Measurements from ENCODE around the gene FBXO27. TPM values are rescaled to one million over a fixed set of nuclear protein-coding genes. Genes with fewer than 3 reads are reported as not detected.

The FBXO27 gene
- total RNA-seq, 2 donors from 2014 or later, result 5.1 to 7.2 TPM

GRCh38 chr19:39052243-39052746, 19.9 kb upstream of the FBXO27 start:
- Histone ChIP-seq H3K4me1 (no peaks in the 10 kb centered on the region), H3K27ac (no peak overlapping the region), H3K9me3 (peaks cover 0 to 4% of the 10 kb centered on the region in 2 donors), H3K36me3 (no peaks in the 10 kb centered on the region), H3K4me3 (no peak overlapping the region), H3K27me3 (no peaks in the 10 kb centered on the region)
- TF ChIP-seq CTCF (IDR thresholded peaks at IDR 0.05), result peak; percentile 50 to 77
- DNase-seq (ENCODE audit: low spot score), result peak; percentile 64

GRCh38 chr19:39047073-39047472, 14.7 kb upstream of the FBXO27 start:
- H3K4me1 ChIP-seq, result no peaks in the 10 kb centered on the region
- no peak for TF ChIP-seq CTCF (IDR thresholded peaks at IDR 0.05)
- no peaks in the 10 kb centered on the region for H3K36me3 ChIP-seq
- H3K4me3 ChIP-seq, result no peak overlapping the region
- no peak for DNase-seq (ENCODE audit: low spot score)
- no peaks in the 10 kb centered on the region for H3K27me3 ChIP-seq
- H3K27ac ChIP-seq, result no peak overlapping the region
- no peaks in the 10 kb centered on the region for H3K9me3 ChIP-seq

GRCh38 chr19:39046037-39046821, 13.9 kb upstream of the FBXO27 start:
- Histone ChIP-seq H3K4me1 (no peaks in the 10 kb centered on the region), H3K27ac (no peak overlapping the region), H3K27me3 (no peaks in the 10 kb centered on the region), H3K36me3 (no peaks in the 10 kb centered on the region), H3K4me3 (no peak overlapping the region), H3K9me3 (no peaks in the 10 kb centered on the region)
- no peak for TF ChIP-seq CTCF (IDR thresholded peaks at IDR 0.05)
- DNase-seq (ENCODE audit: low spot score), result no peak

GRCh38 chr19:39045506-39045905, 13.2 kb upstream of the FBXO27 start:
- Histone ChIP-seq H3K4me3 (no peak overlapping the region), H3K27me3 (no peaks in the 10 kb centered on the region), H3K9me3 (no peaks in the 10 kb centered on the region), H3K27ac (no peak overlapping the region), H3K36me3 (no peaks in the 10 kb centered on the region), H3K4me1 (no peaks in the 10 kb centered on the region)
- no peak for DNase-seq (ENCODE audit: low spot score)
- no peak for TF ChIP-seq CTCF (IDR thresholded peaks at IDR 0.05)

- Histone ChIP-seq H3K36me3 (no peaks in the 10 kb centered on the region), H3K27ac (no peak overlapping the region), H3K4me3 (no peak overlapping the region), H3K27me3 (no peaks in the 10 kb centered on the region), H3K4me1 (no peaks in the 10 kb centered on the region), H3K9me3 (no peaks in the 10 kb centered on the region)
- no peak for TF ChIP-seq CTCF (IDR thresholded peaks at IDR 0.05)
- DNase-seq (ENCODE audit: low spot score), result no peak
These were observed 5.7 kb upstream of the FBXO27 start for GRCh38 chr19:39038098-39038497.
